IPS-15b (cell line): ENCODE data around the gene ID4.

Experiments used
- H3K27me3 ChIP-seq: one replicate; pipeline ENCODE4 v1.6.1; 2013; ENCODE audit warnings: low read length; ENCODE audit not compliant: control insufficient read depth, insufficient read depth
- H3K36me3 ChIP-seq: one replicate; pipeline ENCODE4 v1.6.1; 2013; ENCODE audit warnings: low read length; ENCODE audit not compliant: control insufficient read depth, insufficient read depth
- H3K4me1 ChIP-seq: one replicate; pipeline ENCODE4 v1.6.1; 2013; ENCODE audit warnings: mild to moderate bottlenecking, low read length; ENCODE audit not compliant: control insufficient read depth, insufficient read depth
- H3K4me3 ChIP-seq: one replicate; pipeline ENCODE4 v1.5.1; 2013; ENCODE audit warnings: low read depth, low read length
- H3K9ac ChIP-seq: one replicate; pipeline ENCODE4 v1.6.1; 2013; ENCODE audit warnings: low read depth, mild to moderate bottlenecking, low read length
- H3K9me3 ChIP-seq: one replicate; pipeline ENCODE4 v1.6.1; 2013; ENCODE audit warnings: mild to moderate bottlenecking, low read length; ENCODE audit not compliant: control insufficient read depth, insufficient read depth

ID4 gene, protein sequence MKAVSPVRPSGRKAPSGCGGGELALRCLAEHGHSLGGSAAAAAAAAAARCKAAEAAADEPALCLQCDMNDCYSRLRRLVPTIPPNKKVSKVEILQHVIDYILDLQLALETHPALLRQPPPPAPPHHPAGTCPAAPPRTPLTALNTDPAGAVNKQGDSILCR

DNA sequence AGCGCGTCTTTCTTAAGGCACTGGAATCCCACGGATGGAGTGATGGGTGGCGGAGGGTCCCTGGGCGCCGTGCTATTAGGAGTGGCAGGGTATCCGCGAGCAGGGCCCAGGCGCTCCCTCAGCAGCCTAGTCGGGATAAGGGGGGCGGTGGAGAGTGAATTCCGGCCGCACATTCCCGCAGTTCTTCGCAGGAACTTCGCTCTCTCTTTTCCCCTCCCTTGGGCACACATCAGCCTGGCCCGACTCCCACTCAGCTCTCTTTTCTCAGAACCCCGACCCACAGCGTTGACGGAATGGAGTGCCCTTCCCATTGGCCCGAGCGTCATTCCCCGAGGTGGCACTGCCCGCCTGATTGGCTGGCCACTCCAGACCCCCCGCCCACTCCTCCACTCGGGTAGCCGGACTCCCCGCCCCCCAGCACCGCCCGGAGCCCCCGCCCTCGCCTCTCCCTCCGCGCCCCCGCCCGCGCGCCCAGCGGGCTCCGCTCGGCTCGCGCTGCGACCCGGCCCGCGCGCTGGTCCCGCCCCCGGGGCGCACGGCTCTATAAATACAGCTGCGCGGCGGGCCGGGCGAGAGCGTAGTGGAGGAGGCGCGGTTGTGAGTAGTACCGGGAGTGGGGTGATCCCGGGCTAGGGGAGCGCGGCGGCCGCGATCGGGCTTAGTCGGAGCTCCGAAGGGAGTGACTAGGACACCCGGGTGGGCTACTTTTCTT is at the start of gene ID4:
ID4 (plus strand) TSS at position 572 of the 712 bp plus-strand sequence. CDS start 385 bp downstream, outside the sequence.
- H3K27me3 ChIP-seq, result peaks cover 28% of the 10 kb centered on the region
- peak within 1 kb of the TSS; percentile 65 for H3K9ac ChIP-seq
- peak within 1 kb of the TSS; percentile 80 for H3K4me3 ChIP-seq
- H3K9me3 ChIP-seq, result no peaks in the 10 kb centered on the region
- H3K36me3 ChIP-seq, result no peaks in the 10 kb centered on the region
- peaks cover 17% of the 10 kb centered on the region for H3K4me1 ChIP-seq

DNA sequence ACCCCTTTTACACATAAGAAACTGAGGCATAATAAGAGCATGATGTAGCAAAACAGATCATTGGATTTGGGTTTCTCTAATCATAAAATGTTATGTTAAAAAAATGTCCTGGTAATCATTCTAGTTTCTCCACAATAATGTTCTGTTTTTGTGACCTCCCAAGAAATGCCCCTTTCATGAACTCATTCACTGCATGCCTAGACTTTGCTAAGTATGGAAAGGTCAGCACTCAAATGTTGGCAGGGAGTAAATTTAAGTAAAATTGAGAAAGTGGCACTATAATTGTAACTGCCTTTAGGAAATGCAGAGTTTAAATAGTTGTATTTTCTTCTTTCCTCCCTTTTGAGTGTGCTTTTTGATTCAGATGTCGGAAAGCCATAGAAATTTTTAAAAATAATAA is 48.5 kb upstream of the ID4 start:
- H3K9me3 ChIP-seq, result no peaks in the 10 kb centered on the region
- H3K36me3 ChIP-seq, result no peaks in the 10 kb centered on the region
- H3K4me1 ChIP-seq, result peaks cover 4% of the 10 kb centered on the region
- H3K9ac ChIP-seq, result no peak overlapping the region
- no peaks in the 10 kb centered on the region for H3K27me3 ChIP-seq
- no peak overlapping the region for H3K4me3 ChIP-seq

DNA sequence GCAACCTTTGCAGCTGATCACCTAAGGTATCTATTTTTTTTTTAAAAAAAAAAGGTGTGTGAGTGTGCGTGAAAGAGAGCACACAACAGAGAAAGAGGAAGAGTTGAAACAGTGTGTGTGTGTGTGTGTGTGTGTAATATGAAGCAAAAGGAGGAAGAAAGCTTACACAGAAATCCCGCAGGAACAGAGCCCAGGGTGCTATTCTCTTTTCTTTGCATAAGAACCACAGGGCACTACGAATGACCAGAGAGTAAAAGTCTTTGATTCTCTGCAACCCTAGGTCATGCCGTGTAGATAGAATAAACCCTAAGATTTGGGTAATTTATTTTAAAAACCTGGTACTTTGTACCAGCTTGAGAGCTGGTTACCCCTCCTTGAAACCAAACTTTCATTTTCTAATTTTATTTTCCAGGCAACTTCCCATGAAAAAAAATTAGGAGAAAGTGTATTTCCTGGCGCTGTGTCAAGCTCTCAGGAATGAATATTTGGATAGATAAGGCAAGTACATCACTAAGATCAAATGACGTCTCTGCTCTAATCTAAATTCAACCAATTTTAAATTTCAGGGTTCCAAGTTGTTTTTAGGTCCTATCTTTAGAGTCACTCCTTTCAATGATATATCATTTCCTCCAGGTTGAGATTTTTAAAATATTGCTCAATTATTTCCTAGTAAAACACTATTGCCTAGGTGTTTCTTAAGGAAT is 47.9 kb upstream of the ID4 start:
- Histone ChIP-seq H3K4me3 (no peak overlapping the region), H3K9ac (no peak overlapping the region)

DNA sequence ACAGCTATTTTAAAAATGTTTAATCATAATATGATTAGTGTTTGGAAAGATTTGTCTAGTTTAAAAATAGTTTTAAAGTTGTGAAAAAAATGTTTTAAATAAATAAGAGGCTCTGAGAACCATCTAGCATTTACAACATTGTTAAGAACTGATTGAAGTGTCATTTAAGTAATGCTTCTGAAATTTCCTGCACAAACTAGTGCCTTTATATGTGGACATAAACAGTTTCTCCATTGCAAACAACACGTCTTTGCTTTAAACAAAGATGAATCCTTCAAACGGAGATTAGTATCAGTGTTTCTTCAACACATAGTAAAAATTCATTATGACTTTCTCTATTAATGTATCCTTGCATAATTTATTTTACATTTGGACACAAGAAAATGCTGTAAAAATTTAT is 45.9 kb upstream of the ID4 start:
- no peak overlapping the region for H3K4me3 ChIP-seq
- H3K36me3 ChIP-seq, result no peaks in the 10 kb centered on the region
- H3K4me1 ChIP-seq, result peaks cover 4% of the 10 kb centered on the region
- H3K27me3 ChIP-seq, result no peaks in the 10 kb centered on the region
- no peak overlapping the region for H3K9ac ChIP-seq
- H3K9me3 ChIP-seq, result no peaks in the 10 kb centered on the region

More for the DNA sequence above, 47.9 kb upstream of the ID4 start:
- H3K9me3 ChIP-seq, result no peaks in the 10 kb centered on the region
- no peaks in the 10 kb centered on the region for H3K27me3 ChIP-seq
- no peaks in the 10 kb centered on the region for H3K36me3 ChIP-seq
- peaks cover 4% of the 10 kb centered on the region for H3K4me1 ChIP-seq

DNA sequence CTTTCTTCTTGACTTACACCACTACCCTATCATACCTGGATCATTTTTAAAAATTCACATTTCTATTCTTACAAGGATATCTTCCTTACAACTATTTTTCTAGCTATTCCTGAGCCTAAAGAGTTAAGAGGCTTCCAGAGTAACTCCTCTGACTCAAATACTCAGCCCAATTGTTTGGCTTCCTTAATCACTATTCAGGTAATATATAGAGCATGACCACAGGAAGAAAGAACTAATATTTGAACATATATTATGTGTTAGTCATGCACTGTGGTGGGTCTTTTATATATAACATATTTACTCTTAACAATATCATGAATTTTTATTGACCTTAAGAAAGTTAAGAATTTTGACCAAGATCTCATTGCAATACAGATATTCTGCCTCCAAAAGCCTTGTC is 42.0 kb upstream of the ID4 start:
- H3K36me3 ChIP-seq, result no peaks in the 10 kb centered on the region
- H3K9me3 ChIP-seq, result no peaks in the 10 kb centered on the region
- no peak overlapping the region for H3K9ac ChIP-seq
- H3K4me1 ChIP-seq, result no peaks in the 10 kb centered on the region
- no peak overlapping the region for H3K4me3 ChIP-seq
- H3K27me3 ChIP-seq, result no peaks in the 10 kb centered on the region

DNA sequence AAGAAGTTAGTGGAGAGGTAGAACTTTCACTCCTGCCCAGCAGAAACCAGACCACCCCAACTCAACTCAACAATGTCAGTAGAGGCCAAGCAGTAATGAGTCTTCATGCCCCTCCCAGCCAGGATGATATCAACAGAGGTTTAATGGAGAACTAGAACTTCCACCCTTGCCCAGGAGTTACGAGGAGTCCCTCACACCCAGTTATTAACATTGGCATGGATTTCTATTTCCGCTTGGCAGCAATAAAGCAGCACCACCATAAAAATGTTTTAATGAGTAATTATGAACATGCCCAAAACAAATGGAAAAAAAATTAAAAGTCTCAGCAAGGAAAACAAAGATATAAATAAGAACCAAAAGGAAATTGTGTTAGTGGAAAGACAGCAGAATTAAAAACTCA is 40.7 kb upstream of the ID4 start:
- Histone ChIP-seq H3K4me1 (no peaks in the 10 kb centered on the region), H3K9ac (no peak overlapping the region), H3K4me3 (no peak overlapping the region), H3K27me3 (no peaks in the 10 kb centered on the region), H3K36me3 (no peaks in the 10 kb centered on the region), H3K9me3 (no peaks in the 10 kb centered on the region)

DNA sequence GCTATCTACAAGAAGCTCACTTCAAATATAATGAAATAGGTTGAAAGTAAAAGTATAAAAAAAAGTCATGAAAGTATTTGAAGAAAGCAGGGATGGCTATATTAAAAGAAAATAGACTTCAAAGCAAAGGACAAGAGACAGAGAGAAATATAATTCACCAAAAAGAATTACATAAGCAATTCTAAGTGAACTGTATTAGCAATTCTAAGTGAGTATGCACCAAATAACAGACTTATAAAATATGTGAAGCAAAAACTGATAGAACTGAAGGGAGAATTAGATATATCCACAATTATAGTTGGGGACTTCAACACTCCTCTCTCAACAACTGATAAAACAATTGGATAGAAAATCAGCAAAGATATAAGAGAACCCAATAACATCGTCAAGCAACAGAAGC is 38.8 kb upstream of the ID4 start:
- Histone ChIP-seq H3K9ac (no peak overlapping the region), H3K4me3 (no peak overlapping the region), H3K36me3 (no peaks in the 10 kb centered on the region), H3K27me3 (peaks cover 5% of the 10 kb centered on the region), H3K4me1 (peaks cover 2% of the 10 kb centered on the region), H3K9me3 (no peaks in the 10 kb centered on the region)

DNA sequence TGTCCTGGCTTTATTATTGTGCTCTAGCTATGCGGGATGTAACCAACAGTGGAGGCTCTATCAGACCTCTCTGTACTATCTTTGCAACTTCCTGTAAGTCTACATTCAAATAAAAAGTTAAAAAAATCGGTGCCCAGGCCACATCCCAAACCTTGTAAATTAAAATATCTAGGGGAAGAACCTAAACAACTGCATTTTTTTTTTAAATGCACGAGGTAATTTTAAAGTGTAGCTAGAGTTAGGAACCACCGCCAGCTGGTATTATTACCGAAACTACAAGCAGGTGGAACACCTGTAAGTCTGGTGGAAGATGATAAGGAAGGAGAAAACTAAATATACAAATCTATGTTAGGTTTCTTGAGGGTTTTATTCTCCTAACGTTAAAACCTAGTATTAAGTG is 34.5 kb upstream of the ID4 start:
- Histone ChIP-seq H3K27me3 (peaks cover 26% of the 10 kb centered on the region), H3K36me3 (no peaks in the 10 kb centered on the region), H3K4me1 (peaks cover 10% of the 10 kb centered on the region), H3K9ac (no peak overlapping the region), H3K4me3 (no peak overlapping the region), H3K9me3 (no peaks in the 10 kb centered on the region)

DNA sequence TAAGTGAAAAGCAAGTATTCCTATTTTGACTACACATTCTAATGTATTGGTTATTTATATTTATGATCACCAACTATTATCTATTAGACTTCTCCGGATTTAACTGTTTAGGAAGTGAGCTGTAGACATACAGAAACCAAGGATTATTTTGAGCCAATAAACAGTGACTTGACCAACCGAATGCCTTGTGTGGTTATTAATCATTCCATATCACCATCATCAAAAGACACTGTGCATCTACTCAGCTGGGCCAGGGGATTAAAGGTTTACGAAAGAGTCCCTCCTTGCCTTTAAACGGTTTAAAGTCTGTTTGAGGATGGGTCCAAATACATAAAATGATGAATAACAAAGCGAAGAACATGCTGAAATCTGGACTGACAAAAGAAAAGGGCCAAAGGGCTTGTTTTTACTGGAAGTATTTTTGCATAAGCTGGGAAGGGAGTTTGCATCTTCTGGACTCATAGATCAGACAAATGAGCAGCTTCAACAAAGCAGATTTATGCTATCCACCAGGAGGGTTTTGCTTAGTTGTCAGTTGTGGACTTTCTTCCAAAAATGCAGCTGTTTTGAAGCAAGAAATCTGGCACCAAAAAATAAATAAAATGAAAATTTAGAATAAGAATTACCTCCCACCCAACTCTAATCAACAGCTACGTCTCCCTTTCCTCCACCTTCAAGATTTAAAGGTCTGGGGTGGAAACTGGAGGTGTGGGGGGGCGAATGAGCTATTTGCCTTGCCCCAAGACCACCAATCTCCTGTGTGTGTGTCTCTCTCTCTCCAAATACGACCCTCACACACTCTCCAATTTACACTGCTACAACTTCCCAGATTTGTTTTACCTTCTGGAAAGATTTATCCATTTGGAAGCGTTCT is 33.6 kb upstream of the ID4 start:
- H3K36me3 ChIP-seq, result no peaks in the 10 kb centered on the region
- H3K4me1 ChIP-seq, result peaks cover 10% of the 10 kb centered on the region
- H3K9me3 ChIP-seq, result no peaks in the 10 kb centered on the region
- peak overlapping the region; percentile 66 for H3K4me3 ChIP-seq
- no peak overlapping the region for H3K9ac ChIP-seq
- H3K27me3 ChIP-seq, result peaks cover 26% of the 10 kb centered on the region

DNA sequence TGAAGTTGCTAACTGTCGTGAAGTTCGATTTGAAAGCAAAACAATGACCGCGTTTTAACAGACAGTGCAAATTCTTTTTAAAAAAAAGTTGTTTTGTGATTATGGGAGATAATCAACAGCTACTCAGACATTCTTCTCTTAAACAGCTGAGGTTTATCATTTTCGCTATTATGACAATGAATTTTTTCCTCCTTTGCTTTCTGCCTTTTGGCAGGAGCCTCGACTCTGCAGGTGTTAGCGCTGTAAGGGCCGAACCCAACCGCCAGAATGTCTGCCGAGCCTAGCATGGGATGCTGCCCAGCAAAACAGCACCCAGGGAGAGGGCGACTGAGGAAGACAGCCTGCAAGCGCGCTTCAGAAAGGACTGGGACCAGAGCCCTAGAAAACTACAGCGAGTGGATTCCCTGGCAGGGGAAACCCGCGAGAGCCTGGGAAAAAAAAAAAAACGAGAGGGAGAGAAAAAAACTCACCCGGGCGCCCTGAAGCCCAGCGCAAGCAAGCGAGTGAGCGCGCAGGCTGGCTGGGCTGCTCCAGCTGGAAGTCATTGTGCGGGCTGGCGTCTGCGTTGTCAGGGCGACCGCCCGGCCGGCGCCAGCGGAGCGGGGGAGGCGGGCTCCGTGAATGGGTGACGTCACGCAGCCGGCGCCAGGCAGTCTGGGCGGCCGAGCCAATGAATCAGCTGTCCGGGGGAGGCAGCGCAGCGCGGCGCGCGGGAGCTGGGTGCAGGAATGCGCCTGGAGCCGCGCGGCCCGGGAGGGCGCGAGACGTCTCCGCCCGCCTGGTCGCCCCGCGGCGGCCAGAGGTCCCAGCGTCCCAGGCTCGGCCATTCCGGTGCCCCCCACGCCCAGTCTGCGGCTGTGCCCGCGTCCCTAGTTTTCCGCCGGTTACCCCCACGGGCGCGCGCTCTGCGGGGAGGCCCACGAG is 32.7 kb upstream of the ID4 start:
- H3K36me3 ChIP-seq, result no peaks in the 10 kb centered on the region
- H3K9me3 ChIP-seq, result no peaks in the 10 kb centered on the region
- H3K27me3 ChIP-seq, result peaks cover 26% of the 10 kb centered on the region
- H3K4me3 ChIP-seq, result peak overlapping the region; percentile 66
- H3K4me1 ChIP-seq, result peaks cover 10% of the 10 kb centered on the region
- peak overlapping the region; percentile 20 for H3K9ac ChIP-seq

DNA sequence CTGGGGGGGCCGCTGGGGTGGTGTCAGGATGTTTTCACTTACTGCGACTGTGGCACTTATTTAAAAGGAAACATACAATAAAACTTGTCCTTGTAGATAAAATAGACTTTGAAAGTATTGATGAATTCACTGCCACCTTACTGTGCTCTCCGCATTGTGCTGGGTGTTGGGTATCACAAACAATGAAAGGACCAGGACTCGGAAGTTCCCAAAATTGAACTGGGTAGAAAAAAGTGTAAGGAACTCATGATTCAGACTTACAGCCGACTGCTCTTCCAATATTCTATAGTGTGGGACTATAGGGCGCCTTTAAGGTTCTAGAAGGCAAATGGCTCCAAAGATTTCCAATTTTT is 32.1 kb upstream of the ID4 start:
- peak overlapping the region; percentile 66 for H3K4me3 ChIP-seq
- peaks cover 26% of the 10 kb centered on the region for H3K27me3 ChIP-seq
- H3K9me3 ChIP-seq, result no peaks in the 10 kb centered on the region
- peaks cover 10% of the 10 kb centered on the region for H3K4me1 ChIP-seq
- H3K36me3 ChIP-seq, result no peaks in the 10 kb centered on the region
- peak overlapping the region; percentile 20 for H3K9ac ChIP-seq
